ENCODE measurements around the gene SAP30BP. TPM values are rescaled to one million over a fixed set of nuclear protein-coding genes. Genes with fewer than 3 reads are reported as not detected.
A peak's percentile ranks its signal among the peaks of the same experiment; 100 is the strongest.

The SAP30BP gene
- total RNA-seq, 2 donors from 2014 or later = 47.2 to 59.6 TPM

DNA sequence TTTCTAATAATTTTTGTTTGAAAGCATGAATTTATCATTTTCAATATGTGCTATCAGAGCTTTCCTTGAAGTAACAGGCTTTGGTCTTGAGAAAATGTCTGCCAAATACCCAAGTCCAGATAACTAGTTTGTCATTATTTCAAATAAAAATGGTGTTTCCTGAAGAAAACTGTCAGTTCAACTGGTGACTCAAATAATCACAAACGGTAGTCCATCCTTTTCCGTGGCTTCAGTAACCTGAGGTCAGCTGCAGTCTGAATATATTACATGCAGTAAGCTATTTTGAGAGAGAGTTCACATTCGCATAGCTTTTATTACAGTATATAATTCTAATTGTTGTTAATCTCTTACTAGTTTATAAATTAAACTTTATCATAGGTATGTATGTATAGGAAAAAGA lies 9.3 kb downstream of the SAP30BP start:
- DNase-seq (no peak), ATAC-seq (no peak)
- intact Hi-C loops (cut with DNase I) = loop anchor here (1.0 to 5.0 kb wide), 2 partner anchors 71 kb away; no protein-coding TSS in a partner anchor

GRCh38 chr17:75679706-75680211 lies 12.6 kb downstream of the SAP30BP start:
- intact Hi-C loops (cut with DNase I) = loop anchor here in 1 of 2 donors (5.0 kb wide), 1 partner anchor 68 kb away; no protein-coding TSS in a partner anchor
- ATAC-seq = peak; percentile 66 to 67

GRCh38 chr17:75680431-75680830 lies 13.3 kb downstream of the SAP30BP start:
- intact Hi-C loops (cut with DNase I) = no loop called here
- DNase-seq (no peak), ATAC-seq (no peak)

More at GRCh38 chr17:75679706-75680211, 12.6 kb downstream of the SAP30BP start:
- DNase-seq = peak; percentile 71

GRCh38 chr17:75681289-75681688 lies 14.2 kb downstream of the SAP30BP start:
- DNase-seq (no peak), ATAC-seq (no peak)
- intact Hi-C loops (cut with DNase I) = no loop called here

DNA sequence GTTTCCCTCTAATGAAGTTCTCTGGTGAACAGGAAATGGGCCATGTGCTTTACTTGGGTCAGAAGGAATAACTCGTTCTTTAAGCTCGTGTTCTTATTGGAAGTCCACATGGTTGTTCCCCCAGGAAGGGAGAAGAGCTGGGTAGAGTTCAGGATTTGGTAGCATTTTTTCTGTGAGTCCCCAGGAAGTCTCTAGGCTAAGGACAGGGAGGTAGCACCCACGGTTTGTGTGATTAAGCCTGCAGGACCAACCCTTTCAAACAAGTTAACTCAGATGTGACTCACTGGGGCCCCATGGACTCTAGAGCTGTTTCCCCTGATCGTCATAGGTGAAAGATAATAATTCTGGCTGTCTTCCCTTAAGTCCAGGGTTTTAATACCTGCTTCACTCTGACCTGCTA lies 16.4 kb downstream of the SAP30BP start:
- peak in 1 of 2 donors; percentile 35 for ATAC-seq

DNA sequence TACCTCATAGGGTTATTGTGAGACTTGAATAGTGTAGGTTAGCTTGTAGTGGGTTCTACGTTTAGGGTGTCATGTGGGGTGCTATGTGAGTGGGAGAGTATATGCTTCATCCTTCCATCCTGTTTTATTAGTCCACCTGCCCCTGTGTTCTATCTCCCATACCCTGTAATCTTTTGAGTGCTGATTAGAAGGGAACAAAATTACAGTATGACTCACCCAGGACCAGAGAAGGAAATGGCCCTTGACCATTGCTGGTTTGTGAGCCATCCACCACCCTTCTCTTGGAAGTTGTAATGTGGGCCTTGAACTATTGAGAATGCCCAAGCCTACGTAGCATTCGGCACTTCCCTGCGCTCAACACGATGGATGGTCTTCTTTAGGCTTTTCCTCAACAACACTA lies 17.1 kb downstream of the SAP30BP start:
- intact Hi-C loops (cut with DNase I) = no loop called here
- DNase-seq (no peak), ATAC-seq (peak in 1 of 2 donors; percentile 63)

More for the DNA sequence above, 16.4 kb downstream of the SAP30BP start:
- DNase-seq = no peak
- intact Hi-C loops (cut with DNase I) = no loop called here

DNA sequence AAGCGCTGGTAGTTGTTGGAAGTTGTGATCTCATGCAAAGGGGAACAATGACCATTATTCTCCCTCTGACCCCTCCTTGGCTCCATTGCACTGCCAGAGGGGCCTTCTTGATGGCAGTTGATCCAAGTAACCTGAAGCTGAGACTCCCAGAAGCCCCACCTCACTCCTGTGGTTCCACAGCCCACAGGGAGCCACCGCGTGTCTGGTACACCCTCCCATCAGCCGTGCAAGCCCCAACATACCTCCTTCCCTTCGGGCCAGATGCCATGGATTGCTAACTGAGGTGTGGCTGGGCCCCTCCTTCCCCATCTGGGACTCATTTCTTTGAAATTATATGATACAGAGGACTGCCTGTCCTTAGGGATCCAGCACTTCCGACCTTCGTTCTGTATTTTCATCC lies 17.8 kb downstream of the SAP30BP start:
- DNase-seq (no peak), ATAC-seq (peak in 1 of 2 donors; percentile 39)
- intact Hi-C loops (cut with DNase I) = no loop called here

DNA sequence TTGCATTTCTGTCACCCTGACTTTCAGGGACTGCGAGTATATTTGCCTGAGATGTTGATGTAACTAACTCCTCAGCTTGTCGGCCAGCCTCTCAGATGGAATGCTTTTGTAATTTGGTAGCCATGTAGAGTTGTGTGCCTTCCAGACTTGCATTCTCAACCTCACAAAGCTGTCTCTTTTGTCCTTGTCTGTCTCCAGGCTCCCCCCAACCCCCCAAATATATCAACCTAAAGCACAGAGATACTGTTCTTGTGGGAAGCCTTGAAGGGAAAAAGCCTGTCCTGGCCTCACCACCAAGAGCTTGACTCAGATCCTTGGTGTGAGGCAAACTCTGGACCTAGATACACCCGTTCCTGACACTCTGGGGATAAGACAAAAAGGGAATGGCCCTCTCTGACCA lies 18.4 kb downstream of the SAP30BP start:
- ATAC-seq (no peak), DNase-seq (no peak)
- intact Hi-C loops (cut with DNase I) = no loop called here

GRCh38 chr17:75688209-75688825 lies 21.2 kb downstream of the SAP30BP start:
- no peak for DNase-seq
- no peak for ATAC-seq
- intact Hi-C loops (cut with DNase I) = no loop called here

GRCh38 chr17:75689441-75689873 lies 22.3 kb downstream of the SAP30BP start:
- DNase-seq (no peak), ATAC-seq (no peak)
- intact Hi-C loops (cut with DNase I) = no loop called here

DNA sequence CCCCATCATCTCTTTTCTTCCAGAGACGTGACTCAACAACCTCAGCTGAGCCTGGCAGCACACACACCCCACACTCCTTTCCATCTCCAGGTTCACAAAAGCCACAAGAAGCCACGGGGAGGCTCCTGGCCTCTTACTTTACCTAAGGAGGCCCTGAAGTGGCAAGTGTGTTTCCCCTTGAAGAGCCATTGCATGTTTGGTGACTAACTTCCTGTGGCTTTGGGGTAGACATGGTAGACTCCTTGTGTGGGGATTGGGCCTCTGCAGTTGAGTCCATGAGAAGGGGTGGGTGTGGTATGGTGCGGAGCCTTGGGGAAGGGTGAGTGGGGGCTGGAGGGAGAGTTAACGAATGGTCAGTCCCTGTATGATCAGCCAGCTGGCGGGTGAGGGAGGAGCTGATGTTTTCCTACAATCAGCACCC lies 24.2 kb downstream of the SAP30BP start:
- intact Hi-C loops (cut with DNase I) = no loop called here
- DNase-seq (no peak), ATAC-seq (no peak)

DNA sequence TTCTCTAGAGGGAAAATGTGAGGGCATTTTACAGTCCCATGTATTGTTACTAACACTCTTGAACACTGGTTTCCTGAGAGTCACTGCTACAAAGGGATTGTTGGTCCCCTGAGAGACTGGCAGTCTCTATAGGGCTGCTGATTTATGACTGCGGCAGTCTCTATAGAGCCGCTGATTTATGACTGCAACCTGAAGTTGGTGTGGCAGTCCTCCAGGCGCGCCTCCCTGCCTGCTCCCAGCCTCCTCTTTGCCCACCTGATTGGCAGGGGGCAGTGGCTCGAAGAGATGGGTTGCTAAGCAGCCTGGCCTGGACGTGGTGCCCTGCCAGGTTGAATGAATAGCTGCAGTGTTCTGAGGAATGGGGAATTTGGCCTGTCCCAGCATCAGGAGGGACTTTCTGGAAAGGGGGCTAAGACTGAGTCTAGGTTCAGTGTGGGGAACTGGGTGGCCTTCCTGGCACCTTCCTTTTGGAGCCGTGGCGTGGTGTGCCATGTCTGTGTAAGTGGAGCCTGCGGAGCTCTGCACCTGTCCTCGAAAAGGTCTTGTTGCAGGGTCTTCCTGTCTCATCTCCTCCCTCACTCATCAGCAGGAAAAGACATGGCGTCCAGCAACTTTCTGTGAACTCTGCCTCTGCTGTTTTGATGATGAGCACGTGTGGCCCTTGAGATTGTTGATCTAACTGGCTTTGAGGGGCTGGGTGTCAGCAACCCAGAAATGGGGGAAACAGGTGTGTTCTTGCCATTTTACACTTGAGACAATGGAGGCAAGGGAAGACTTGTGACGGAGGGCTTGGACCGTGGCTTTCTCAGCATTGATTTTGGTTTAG lies 24.9 kb downstream of the SAP30BP start:
- DNase-seq = no peak
- intact Hi-C loops (cut with DNase I) = no loop called here
- ATAC-seq = no peak

DNA sequence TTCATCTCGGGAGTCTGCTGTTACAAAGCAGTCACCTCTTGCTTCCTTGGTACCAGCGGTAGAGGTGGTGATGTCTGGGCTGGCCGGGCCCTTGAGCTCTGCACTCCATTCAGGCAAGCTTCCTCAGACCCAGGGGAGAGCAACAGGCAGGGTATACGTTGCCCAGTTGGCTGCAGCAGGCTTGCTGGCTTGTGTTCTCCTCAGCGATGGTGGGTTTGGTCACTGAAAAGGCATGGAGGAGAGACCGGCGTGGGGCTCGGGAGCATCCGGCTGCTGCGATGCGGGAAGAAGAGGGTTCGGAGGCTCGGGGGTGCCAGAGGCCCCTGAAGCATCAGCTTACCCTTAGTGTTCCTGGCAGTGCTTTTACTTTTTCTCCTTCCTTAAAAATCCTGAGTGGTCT lies 25.8 kb downstream of the SAP30BP start:
- intact Hi-C loops (cut with DNase I) = no loop called here
- no peak for DNase-seq
- peak in 1 of 2 donors; percentile 13 for ATAC-seq

- peak; percentile 85 for ATAC-seq
- intact Hi-C loops (cut with DNase I) = no loop called here
- peak; percentile 84 for DNase-seq
These were observed 26.7 kb downstream of the SAP30BP start for GRCh38 chr17:75693500-75694481.

- intact Hi-C loops (cut with DNase I) = no loop called here
- DNase-seq (no peak), ATAC-seq (peak; percentile 19 to 25)
These were observed 27.4 kb downstream of the SAP30BP start for GRCh38 chr17:75694536-75694935.

DNA sequence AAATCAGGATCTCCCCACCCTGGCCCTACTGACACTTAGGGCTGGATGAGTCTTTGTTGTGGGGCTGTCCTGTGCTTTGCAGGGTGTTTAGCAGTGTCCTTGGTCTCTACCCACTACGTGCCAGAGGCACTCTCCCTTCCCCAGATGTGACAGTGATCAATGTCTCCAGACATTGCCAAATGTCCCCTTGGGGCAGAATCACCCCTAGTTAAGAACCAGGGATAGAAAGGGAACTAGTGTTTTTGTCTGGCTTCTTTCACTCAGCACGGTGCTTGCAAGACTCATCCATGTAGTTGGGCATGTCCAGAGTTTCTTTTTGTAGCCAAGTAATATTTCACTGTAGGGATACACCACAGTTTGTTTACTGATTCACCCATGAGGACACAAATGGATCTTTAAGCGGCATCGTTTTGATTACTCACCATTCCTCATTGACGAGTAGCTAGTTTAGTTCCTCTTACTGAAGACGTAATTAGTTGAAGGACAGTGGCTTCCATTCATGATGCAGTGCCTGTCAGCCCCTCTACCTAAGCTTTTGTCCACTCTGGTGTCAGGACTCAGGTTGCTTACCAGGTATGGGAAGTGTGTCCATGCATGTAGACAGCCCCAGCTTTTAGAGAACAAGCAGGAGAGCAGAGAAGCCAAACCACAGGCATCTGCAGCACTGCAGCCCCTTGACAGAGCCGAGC lies 28.1 kb downstream of the SAP30BP start:
- DNase-seq (no peak), ATAC-seq (no peak)
- intact Hi-C loops (cut with DNase I) = no loop called here

DNA sequence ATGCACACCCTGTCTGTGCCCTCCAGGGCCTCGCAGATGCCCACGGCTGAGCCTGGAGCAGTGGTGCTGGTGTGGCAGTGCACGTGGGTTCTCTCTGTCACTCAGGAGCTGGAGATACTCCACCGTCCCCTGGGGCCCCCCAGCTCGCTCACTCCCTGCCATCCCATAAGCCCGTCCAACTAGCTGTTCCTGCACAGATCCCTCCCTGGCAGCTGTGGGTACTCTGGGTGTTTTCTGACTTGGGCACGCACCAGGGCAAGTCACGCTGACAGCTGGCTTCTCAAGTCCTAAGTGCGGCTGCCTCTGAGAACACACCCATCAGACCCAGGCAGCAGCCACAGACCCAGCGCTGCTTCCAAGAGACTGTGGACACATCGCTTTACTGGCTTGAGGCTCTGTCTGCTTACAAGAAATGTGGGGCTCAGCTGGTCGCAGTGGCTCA lies 28.7 kb downstream of the SAP30BP start:
- ATAC-seq (peak; percentile 41 to 66), DNase-seq (peak; percentile 66)
- intact Hi-C loops (cut with DNase I) = no loop called here

DNA sequence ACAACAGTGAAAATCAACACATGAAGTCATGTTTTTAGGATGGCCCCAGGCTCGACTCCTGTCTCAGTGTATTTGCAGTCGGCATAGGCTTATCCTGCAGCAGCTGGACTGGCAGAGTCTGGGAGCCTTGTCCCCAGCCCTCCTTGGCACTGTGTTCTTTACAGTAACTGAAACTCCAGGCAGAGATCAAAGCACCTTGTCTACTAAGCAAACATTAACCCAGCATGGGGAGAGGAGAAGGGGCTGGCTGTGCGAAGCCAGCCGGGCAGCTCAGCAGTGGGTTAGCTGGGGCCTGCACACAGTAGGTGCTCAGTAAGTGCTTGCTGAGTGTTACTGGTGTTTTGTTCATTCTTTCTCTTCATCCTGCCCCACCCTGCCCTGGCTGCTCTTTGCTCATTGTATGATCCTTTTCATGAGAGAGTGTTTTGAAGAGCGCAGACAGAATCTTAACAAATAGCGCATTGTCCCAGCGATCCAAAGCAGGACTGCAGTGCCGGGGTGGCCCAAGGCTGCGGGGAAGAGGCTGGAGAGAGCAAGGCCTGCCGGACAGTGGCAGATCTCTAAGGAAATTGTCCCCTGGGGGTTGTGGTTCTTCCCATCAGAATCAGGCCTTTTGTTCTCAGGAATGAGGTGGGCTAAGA lies 30.6 kb downstream of the SAP30BP start:
- DNase-seq (no peak), ATAC-seq (no peak)
- intact Hi-C loops (cut with DNase I) = no loop called here

Data from left cardiac atrium (tissue), 4 donors.